Activated CD8-positive, alpha-beta T cell treated with anti-CD3 and anti-CD28 coated beads for 36 hours (primary cell): Measurements from ENCODE around the gene ZNF491. TPM values are rescaled to one million over a fixed set of nuclear protein-coding genes. Genes with fewer than 3 reads are reported as not detected.
"Not testable (repeated sequence)": the region's sequence is repeated elsewhere in the genome, so short reads cannot be mapped to it uniquely, and the experiment has no call there.

Experiments
- ATAC-seq: fragments of 200-7000 bp; cut with Tn5 transposase; one replicate; pipeline ENCODE4 v1.10.0; 2021; ENCODE audit warnings: mild to moderate bottlenecking, moderate library complexity
- CTCF ChIA-PET: fragments of 350-600 bp; sonication (Branson Sonifier 250); formaldehyde crosslinking; loops from one replicate; lab custom pipeline; 2021; ENCODE audit warnings: antibody characterized with exemption; lab: Charles Lee
- POLR2A ChIA-PET: fragments of 350-600 bp; sonication (Branson Sonifier 250); formaldehyde crosslinking; loops from one replicate; lab custom pipeline; 2021; ENCODE audit warnings: antibody characterized with exemption; lab: Charles Lee
- DNase-seq: peaks from one replicate; pipeline ENCODE4 v3.0.0-alpha.2; 2020
- H3K27ac Mint-ChIP-seq: one replicate; pipeline ENCODE4 v1.8.0; 2021; ENCODE audit warnings: mild to moderate bottlenecking, mixed read lengths
- H3K27me3 Mint-ChIP-seq: one replicate; pipeline ENCODE4 v1.8.0; 2021; ENCODE audit warnings: mixed read lengths
- H3K36me3 Mint-ChIP-seq: one replicate; pipeline ENCODE4 v1.8.0; 2021; ENCODE audit warnings: low read depth, mixed read lengths
- H3K4me1 Mint-ChIP-seq: one replicate; pipeline ENCODE4 v1.8.0; 2021; ENCODE audit warnings: low read depth, mixed read lengths
- H3K4me3 Mint-ChIP-seq: one replicate; pipeline ENCODE4 v1.8.0; 2021; ENCODE audit warnings: mild to moderate bottlenecking, moderate library complexity, mixed read lengths
- H3K9me3 Mint-ChIP-seq: one replicate; pipeline ENCODE4 v1.8.0; 2021; ENCODE audit warnings: mixed read lengths
- CTCF ChIP-seq: fragments of 200-600 bp; IDR thresholded peaks from one replicate; pipeline ENCODE4 v1.8.0; 2022; ENCODE audit warnings: antibody characterized with exemption, mild to moderate bottlenecking
- intact Hi-C: fragments of 100-400 bp; cut with micrococcal nuclease; formaldehyde crosslinking; loops from one replicate; pipeline ENCODE4 v1.10.0; 2022
- total RNA-seq, 2 experiments: library from RNA; stranded (reverse); gene quantifications; one replicate each; pipeline ENCODE4 v1.2.3, GENCODE V29; 2021

The ZNF491 gene
- total RNA-seq, 2 experiments from 2014 or later: 0.76 to 1.4 TPM

- H3K27ac Mint-ChIP-seq: no peak overlapping the region
- TF ChIP-seq CTCF: no peak
- ChIA-PET POLR2A (no interaction called here), CTCF (interaction anchor here (1.4 to 1.6 kb wide), 2 partner anchors 28 to 69 kb away, joined by 6 to 7 read pairs; no protein-coding TSS in a partner anchor)
- peaks cover 17% of the 10 kb centered on the region for H3K4me1 Mint-ChIP-seq
- H3K27me3 Mint-ChIP-seq: peaks cover under 1% of the 10 kb centered on the region
- H3K9me3 Mint-ChIP-seq: peaks cover 43% of the 10 kb centered on the region
- ATAC-seq: no peak
- H3K4me3 Mint-ChIP-seq: no peak overlapping the region
- no peak for DNase-seq
- intact Hi-C loops: no loop called here
- H3K36me3 Mint-ChIP-seq: peaks cover 41% of the 10 kb centered on the region
Observed at GRCh38 chr19:11769995-11770394, 28.3 kb upstream of the ZNF491 start.

GRCh38 chr19:11771520-11771919 lies 26.8 kb upstream of the ZNF491 start:
- peaks cover 15% of the 10 kb centered on the region for H3K4me1 Mint-ChIP-seq
- H3K27ac Mint-ChIP-seq, ATAC-seq, H3K27me3 Mint-ChIP-seq, intact Hi-C loops, H3K4me3 Mint-ChIP-seq: not testable (repeated sequence)
- peaks cover 51% of the 10 kb centered on the region for H3K36me3 Mint-ChIP-seq
- TF ChIP-seq CTCF: peak; percentile 48
- ChIA-PET POLR2A (interaction anchor here (0.6 kb wide), 1 partner anchor 118 kb away, joined by 3 read pairs; no protein-coding TSS in a partner anchor), CTCF (interaction anchor here (2.1 kb wide), 1 partner anchor 26 kb away, joined by 6 read pairs; the partner anchor contains the start of gene ZNF491)
- peaks cover 48% of the 10 kb centered on the region for H3K9me3 Mint-ChIP-seq
- DNase-seq: peak; percentile 36

- CTCF ChIA-PET, ATAC-seq: not testable (repeated sequence)
- H3K9me3 Mint-ChIP-seq: peaks cover 63% of the 10 kb centered on the region
Observed at GRCh38 chr19:11776669-11777068, 21.7 kb upstream of the ZNF491 start.

GRCh38 chr19:11780431-11781020 lies 17.8 kb upstream of the ZNF491 start:
- Mint-ChIP-seq H3K36me3 (peaks cover 82% of the 10 kb centered on the region), H3K27ac (no peak overlapping the region), H3K4me3 (no peak overlapping the region), H3K9me3 (peaks cover 65% of the 10 kb centered on the region), H3K4me1 (peaks cover 2% of the 10 kb centered on the region), H3K27me3 (no peaks in the 10 kb centered on the region)
- ATAC-seq (no peak), DNase-seq (no peak)
- CTCF ChIA-PET: no interaction called here
- intact Hi-C loops: no loop called here
- POLR2A ChIA-PET: no interaction called here
- no peak for TF ChIP-seq CTCF

More at GRCh38 chr19:11776669-11777068, 21.7 kb upstream of the ZNF491 start:
- H3K4me3 Mint-ChIP-seq, H3K27me3 Mint-ChIP-seq, H3K27ac Mint-ChIP-seq, intact Hi-C loops, H3K4me1 Mint-ChIP-seq, DNase-seq, POLR2A ChIA-PET: not testable (repeated sequence)
- peaks cover 75% of the 10 kb centered on the region for H3K36me3 Mint-ChIP-seq

- Mint-ChIP-seq H3K36me3 (peaks cover 76% of the 10 kb centered on the region), H3K4me3 (no peak overlapping the region), H3K27ac (no peak overlapping the region), H3K27me3 (no peaks in the 10 kb centered on the region), H3K9me3 (peaks cover 64% of the 10 kb centered on the region), H3K4me1 (peaks cover 2% of the 10 kb centered on the region)
- DNase-seq: no peak
- ATAC-seq: no peak
- no peak for TF ChIP-seq CTCF
- CTCF ChIA-PET: interaction anchor here (0.7 kb wide), 1 partner anchor 98 kb away, joined by 3 read pairs; no protein-coding TSS in a partner anchor
- POLR2A ChIA-PET: no interaction called here
- intact Hi-C loops: no loop called here
Observed at GRCh38 chr19:11781295-11782057, 16.8 kb upstream of the ZNF491 start.
